ENCODE results near the gene NTHL1. TPM values are rescaled to one million over a fixed set of nuclear protein-coding genes. Genes with fewer than 3 reads are reported as not detected.

Gene NTHL1
- total RNA-seq, 1 donor from 2014 or later, result 28.5 TPM

DNA sequence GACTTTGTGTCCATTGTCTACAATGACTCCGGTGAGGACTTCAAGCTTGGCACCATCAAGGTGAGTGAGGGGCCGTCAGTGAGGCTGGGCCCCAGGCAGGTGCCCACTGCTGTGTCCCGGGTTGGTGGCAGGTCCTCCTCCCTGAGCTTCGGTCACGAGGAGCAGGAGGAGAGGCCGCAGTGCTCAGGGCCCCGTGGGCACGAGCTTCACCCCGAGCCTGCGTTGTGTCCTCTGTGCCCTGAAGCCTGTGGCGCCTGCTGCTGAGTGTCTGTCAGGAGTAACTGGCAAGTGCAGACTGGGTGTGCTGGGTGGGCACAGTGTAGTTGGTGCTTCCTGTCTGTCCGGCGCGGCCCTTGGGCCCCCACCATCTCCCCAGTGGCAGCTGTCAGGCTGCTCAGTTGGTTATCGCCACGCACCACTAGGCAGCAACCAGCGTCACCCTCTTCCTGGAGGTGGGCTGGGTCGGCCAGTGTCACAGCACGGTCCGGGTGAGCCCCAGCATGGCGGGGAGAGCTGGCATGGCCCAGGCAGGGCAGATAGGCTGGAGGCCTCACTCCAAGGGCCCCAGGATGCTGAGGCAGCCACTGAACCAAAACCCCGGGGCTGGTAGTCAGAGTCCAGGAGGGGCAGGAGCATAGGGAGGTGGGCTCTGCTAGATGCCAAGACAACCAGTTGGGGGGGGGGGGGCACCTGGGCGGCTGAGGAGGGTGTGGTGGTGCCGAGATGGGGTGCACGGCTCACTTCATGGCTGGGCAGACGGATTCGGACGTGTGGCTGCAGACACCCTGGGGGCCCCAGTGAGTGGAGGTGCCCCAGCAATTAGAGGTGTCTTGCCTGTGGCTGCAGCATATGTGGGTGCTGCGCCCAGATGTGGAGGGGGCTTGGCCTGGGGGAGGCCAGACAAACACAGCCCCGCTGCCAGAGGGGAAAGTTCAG lies 39.4 kb upstream of the NTHL1 start:
- H3K36me3 ChIP-seq, result peaks cover 0 to 43% of the 10 kb centered on the region in 2 donors
- no peak for DNase-seq (ENCODE audit: extremely low spot score in 2 of 2)
- no peak overlapping the region for H3K4me3 ChIP-seq
- intact Hi-C loops (cut with DNase I), result no loop called here
- no peak overlapping the region for H3K27ac ChIP-seq
- TF ChIP-seq POLR2A (IDR thresholded peaks at IDR 0.05) (no peak), POLR2AphosphoS5 (IDR thresholded peaks at IDR 0.05; ENCODE audit: insufficient read depth in 1 of 2, low read depth in 1 of 2) (no peak)
- TF ChIP-seq, protein P1, sequence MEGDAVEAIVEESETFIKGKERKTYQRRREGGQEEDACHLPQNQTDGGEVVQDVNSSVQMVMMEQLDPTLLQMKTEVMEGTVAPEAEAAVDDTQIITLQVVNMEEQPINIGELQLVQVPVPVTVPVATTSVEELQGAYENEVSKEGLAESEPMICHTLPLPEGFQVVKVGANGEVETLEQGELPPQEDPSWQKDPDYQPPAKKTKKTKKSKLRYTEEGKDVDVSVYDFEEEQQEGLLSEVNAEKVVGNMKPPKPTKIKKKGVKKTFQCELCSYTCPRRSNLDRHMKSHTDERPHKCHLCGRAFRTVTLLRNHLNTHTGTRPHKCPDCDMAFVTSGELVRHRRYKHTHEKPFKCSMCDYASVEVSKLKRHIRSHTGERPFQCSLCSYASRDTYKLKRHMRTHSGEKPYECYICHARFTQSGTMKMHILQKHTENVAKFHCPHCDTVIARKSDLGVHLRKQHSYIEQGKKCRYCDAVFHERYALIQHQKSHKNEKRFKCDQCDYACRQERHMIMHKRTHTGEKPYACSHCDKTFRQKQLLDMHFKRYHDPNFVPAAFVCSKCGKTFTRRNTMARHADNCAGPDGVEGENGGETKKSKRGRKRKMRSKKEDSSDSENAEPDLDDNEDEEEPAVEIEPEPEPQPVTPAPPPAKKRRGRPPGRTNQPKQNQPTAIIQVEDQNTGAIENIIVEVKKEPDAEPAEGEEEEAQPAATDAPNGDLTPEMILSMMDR (IDR thresholded peaks at IDR 0.05), result no peak
- no peaks in the 10 kb centered on the region for H3K9me3 ChIP-seq
- no peaks in the 10 kb centered on the region for H3K27me3 ChIP-seq
- peaks cover 50% of the 10 kb centered on the region for H3K4me1 ChIP-seq

DNA sequence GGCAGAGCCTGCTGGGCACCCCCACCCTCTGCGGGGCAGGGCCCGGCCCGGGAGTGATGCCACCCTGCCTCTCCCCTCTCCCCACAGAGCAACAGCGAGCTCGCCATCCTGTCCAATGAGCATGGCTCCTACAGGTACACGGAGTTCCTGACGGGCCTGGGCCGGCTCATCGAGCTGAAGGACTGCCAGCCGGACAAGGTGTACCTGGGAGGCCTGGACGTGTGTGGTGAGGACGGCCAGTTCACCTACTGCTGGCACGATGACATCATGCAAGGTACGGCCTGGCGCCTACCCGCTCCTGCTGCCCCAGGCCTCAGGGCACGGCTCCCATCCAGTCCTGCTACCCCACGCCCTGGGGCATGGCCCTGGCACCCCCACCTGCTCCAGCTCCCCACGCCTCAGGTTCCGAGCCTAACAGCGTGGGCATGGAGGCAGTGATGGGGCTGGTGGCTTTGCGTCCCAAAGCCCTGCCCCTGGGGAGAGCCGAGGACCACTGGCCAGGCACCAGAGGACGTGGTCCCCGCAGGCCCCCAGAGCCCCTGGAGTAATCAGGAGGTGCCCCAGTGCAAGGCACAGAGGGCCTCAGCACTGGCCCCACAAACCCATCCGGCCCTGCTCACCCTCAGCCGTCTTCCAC lies 38.6 kb upstream of the NTHL1 start:
- no peaks in the 10 kb centered on the region for H3K9me3 ChIP-seq
- no peak overlapping the region for H3K4me3 ChIP-seq
- peaks cover 51% of the 10 kb centered on the region for H3K4me1 ChIP-seq
- no peak for TF ChIP-seq POLR2A (IDR thresholded peaks at IDR 0.05)
- peak in 1 of 2 donors; percentile 32 for TF ChIP-seq POLR2AphosphoS5 (IDR thresholded peaks at IDR 0.05; ENCODE audit: insufficient read depth in 1 of 2, low read depth in 1 of 2)
- peak overlapping the region; percentile 45 for H3K27ac ChIP-seq
- intact Hi-C loops (cut with DNase I), result no loop called here
- no peak for DNase-seq (ENCODE audit: extremely low spot score in 2 of 2)
- H3K36me3 ChIP-seq, result peaks cover 0 to 36% of the 10 kb centered on the region in 2 donors
- no peaks in the 10 kb centered on the region for H3K27me3 ChIP-seq

DNA sequence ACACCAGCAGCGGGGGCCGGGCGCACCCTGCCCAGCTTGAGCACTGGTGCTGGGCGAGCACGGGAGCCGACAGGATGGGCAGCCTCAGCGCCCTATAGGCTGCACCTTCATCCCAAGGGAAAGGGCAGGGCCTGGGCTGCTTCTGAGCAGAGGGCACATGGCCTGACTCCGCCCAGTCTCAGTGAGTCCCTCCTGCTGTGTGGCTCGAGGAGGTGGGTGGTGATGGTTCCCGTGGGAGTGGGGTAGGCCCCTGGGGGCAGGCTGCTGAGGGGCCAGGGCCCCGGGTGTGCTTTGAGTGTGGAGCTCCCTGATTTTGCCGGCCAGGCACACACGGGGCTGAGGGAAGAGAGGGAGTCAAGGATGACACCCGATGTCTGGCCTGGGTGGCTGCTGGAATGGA lies 38.0 kb upstream of the NTHL1 start:
- DNase-seq (ENCODE audit: extremely low spot score in 2 of 2), result no peak
- H3K36me3 ChIP-seq, result peaks cover 0 to 38% of the 10 kb centered on the region in 2 donors
- peaks cover 51% of the 10 kb centered on the region for H3K4me1 ChIP-seq
- no peaks in the 10 kb centered on the region for H3K27me3 ChIP-seq
- TF ChIP-seq, protein P1 (IDR thresholded peaks at IDR 0.05), result no peak
- intact Hi-C loops (cut with DNase I), result no loop called here
- H3K27ac ChIP-seq, result peak overlapping the region; percentile 20
- H3K4me3 ChIP-seq, result no peak overlapping the region
- H3K9me3 ChIP-seq, result no peaks in the 10 kb centered on the region

DNA sequence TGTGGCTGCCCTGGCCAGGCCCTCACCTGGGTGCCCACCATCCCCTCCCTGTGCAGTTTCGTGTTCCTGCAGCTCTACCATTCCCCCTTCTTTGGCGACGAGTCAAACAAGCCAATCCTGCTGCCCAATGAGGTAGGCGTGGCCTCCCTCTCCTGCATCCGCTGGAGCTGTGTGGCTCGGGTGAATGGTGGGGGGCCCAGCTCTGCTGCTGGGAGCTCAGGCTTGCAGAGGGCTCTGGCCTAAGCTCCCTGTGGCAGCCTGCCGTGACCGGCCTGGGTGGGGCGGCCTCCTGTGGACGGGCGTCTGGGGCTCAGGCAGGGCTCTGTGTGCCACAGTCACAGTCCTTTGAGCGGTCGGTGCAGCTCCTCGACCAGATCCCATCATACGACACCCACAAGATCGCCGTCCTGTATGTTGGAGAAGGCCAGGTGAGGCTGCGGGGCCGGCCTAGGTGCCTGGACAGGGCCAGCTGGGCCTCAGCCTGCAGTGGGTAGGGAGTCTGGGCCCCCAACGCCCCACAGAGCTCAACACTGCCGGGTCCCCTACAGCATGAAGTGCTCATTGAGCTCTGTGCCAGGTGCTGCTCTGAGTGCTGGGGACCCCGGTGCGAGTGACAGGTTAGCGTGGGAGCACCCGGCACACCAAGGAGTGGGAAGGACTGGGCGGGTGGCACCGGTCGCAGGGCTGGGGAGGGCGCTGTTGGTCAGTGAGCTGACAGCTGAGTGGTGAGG lies 37.4 kb upstream of the NTHL1 start:
- TF ChIP-seq POLR2A (IDR thresholded peaks at IDR 0.05) (no peak), POLR2AphosphoS5 (IDR thresholded peaks at IDR 0.05; ENCODE audit: insufficient read depth in 1 of 2, low read depth in 1 of 2) (no peak)
- TF ChIP-seq, protein P1 (IDR thresholded peaks at IDR 0.05), result no peak
- DNase-seq (ENCODE audit: extremely low spot score in 2 of 2), result no peak
- Histone ChIP-seq H3K27ac (peak overlapping the region; percentile 20), H3K36me3 (peaks cover 0 to 38% of the 10 kb centered on the region in 2 donors), H3K27me3 (no peaks in the 10 kb centered on the region), H3K4me3 (no peak overlapping the region), H3K4me1 (peaks cover 51% of the 10 kb centered on the region), H3K9me3 (no peaks in the 10 kb centered on the region)
- intact Hi-C loops (cut with DNase I), result no loop called here

All from vagina (tissue), 2 donors.